Osteocyte (in vitro differentiated cells): ENCODE data around the gene TMEM200C. TPM values are rescaled to one million over a fixed set of nuclear protein-coding genes. Genes with fewer than 3 reads are reported as not detected.

Source experiments
- DNase-seq: peaks from one replicate; pipeline ENCODE4 v3.0.0; 2021; ENCODE audit warnings: mixed read lengths; ENCODE audit not compliant: unreplicated experiment; ENCODE audit errors: extremely low spot score
- H3K27ac Mint-ChIP-seq: one replicate; pipeline ENCODE4 v1.8.0; 2021; ENCODE audit warnings: mild to moderate bottlenecking, mixed read lengths; ENCODE audit not compliant: unreplicated experiment
- H3K27me3 Mint-ChIP-seq: one replicate; pipeline ENCODE4 v1.8.0; 2021; ENCODE audit warnings: mixed read lengths; ENCODE audit not compliant: unreplicated experiment
- H3K36me3 Mint-ChIP-seq: one replicate; pipeline ENCODE4 v1.8.0; 2021; ENCODE audit warnings: mixed read lengths; ENCODE audit not compliant: unreplicated experiment
- H3K4me1 Mint-ChIP-seq: one replicate; pipeline ENCODE4 v1.8.0; 2021; ENCODE audit warnings: mixed read lengths; ENCODE audit not compliant: unreplicated experiment
- H3K4me3 Mint-ChIP-seq: one replicate; pipeline ENCODE4 v1.8.0; 2021; ENCODE audit warnings: mild to moderate bottlenecking, moderate library complexity, mixed read lengths; ENCODE audit not compliant: unreplicated experiment
- H3K9me3 Mint-ChIP-seq: one replicate; pipeline ENCODE4 v1.8.0; 2021; ENCODE audit warnings: mixed read lengths; ENCODE audit not compliant: unreplicated experiment
- long read RNA-seq: library from polyadenylated mRNA; unstranded; transcript quantifications from one replicate; pipeline ENCODE4 v2.0.0, GENCODE V29; 2021
- total RNA-seq: library from RNA; stranded (reverse); gene quantifications from 2 replicates; pipeline ENCODE4 v1.2.1, GENCODE V29; 2021
- TF ChIP-seq, protein P1 (sequence below): fragments of 200-600 bp; sonication (generic); IDR thresholded peaks from 2 replicates; pipeline ENCODE4 v1.5.0; 2021; ENCODE audit warnings: antibody characterized with exemption, mild to moderate bottlenecking, moderate library complexity

The TMEM200C gene
- total RNA-seq: 1.6 and 2.1 TPM in 2 replicates
- long read RNA-seq, partial matches to known transcripts: 0 of 1 reads
- long read RNA-seq, other reads (novel, unspliced or antisense): 1 of 1 reads

DNA sequence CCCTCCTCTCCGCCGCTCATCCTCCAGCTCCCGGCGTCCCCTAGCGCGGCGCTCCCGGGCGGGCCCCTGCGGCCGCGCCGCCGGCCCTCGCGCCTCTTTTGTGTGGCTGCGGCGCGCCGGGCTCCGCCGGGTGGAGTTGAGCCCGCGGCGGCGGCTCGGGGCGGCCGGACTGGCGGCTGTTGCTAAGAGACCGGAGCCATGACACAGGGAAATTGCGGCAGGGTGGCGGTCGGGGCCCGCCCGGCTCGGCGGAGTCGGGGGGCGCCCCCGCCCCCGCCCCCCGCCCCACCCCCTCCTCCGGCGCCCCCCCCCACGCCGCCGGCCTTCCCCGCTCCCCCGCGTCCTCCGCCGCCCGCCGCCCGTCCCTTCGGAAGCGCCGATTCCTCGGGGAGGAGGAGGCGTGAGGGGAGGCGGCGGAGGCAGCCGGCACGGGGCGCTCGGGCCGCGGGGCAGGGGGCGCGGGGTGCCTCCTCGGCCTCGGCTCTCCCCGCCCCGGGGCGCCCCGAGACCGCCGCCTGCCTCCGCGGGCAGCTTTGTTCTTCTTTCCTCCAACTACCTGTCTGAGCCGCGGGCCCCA lies at the start of gene TMEM200C:
TSS of gene TMEM200C (minus strand) at position 224 of the 577 bp plus-strand sequence. CDS start 3,459 bp downstream, outside the sequence.
- peak within 1 kb of the TSS; percentile 74 for H3K4me3 Mint-ChIP-seq
- peak; percentile 85 for DNase-seq

DNA sequence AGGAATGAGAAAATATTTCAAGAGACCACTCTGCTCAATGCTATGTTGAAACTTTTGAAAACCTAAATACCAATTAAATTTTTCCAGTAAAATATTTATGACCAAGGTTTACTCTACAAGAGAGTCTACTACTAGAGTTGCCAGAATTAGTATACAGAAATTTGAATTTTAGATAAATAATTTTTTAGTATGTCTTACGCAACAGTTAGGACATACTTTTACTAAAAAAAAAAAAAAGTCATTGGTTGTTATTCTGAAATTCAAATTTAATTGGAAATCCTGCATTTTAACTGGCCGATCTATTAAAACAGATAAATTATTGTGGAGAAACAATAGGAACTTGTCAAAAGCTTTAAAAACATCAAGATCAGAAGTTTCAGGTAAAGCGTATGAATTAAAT lies 49.1 kb upstream of the TMEM200C start:
- Mint-ChIP-seq H3K27ac (no peak overlapping the region), H3K36me3 (no peaks in the 10 kb centered on the region), H3K4me3 (no peak overlapping the region), H3K4me1 (peaks cover 3% of the 10 kb centered on the region), H3K27me3 (peaks cover 16% of the 10 kb centered on the region), H3K9me3 (no peaks in the 10 kb centered on the region)
- TF ChIP-seq, protein P1, sequence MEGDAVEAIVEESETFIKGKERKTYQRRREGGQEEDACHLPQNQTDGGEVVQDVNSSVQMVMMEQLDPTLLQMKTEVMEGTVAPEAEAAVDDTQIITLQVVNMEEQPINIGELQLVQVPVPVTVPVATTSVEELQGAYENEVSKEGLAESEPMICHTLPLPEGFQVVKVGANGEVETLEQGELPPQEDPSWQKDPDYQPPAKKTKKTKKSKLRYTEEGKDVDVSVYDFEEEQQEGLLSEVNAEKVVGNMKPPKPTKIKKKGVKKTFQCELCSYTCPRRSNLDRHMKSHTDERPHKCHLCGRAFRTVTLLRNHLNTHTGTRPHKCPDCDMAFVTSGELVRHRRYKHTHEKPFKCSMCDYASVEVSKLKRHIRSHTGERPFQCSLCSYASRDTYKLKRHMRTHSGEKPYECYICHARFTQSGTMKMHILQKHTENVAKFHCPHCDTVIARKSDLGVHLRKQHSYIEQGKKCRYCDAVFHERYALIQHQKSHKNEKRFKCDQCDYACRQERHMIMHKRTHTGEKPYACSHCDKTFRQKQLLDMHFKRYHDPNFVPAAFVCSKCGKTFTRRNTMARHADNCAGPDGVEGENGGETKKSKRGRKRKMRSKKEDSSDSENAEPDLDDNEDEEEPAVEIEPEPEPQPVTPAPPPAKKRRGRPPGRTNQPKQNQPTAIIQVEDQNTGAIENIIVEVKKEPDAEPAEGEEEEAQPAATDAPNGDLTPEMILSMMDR: no peak
- DNase-seq: no peak

More for the DNA sequence above, at the start of gene TMEM200C:
- peak within 1 kb of the TSS; percentile 80 for H3K27ac Mint-ChIP-seq
- H3K36me3 Mint-ChIP-seq: no peaks in the 10 kb centered on the region
- no peaks in the 10 kb centered on the region for H3K9me3 Mint-ChIP-seq
- TF ChIP-seq, protein P1: no peak
- H3K4me1 Mint-ChIP-seq: peaks cover 20% of the 10 kb centered on the region
- peaks cover 39% of the 10 kb centered on the region for H3K27me3 Mint-ChIP-seq

DNA sequence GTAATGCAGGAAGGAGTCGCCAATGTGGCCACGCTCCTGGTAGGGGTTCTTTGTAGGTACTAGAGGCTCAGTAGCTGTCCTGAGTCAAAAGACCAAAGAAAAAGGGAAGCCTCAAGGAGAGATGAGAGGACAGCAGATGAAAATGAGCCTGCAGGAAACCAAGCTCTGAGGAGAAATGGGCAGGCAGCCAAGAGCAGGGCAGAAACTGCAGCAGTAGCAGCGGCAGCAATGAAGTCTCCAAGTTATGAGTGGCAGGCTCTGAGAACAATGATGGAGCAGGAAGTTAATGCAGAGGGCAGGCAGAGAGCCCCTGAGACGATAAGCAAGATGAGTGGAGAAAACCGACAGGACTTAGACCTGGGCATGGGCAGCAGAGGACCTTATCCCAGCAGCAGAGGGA lies 48.2 kb upstream of the TMEM200C start:
- no peaks in the 10 kb centered on the region for H3K4me1 Mint-ChIP-seq
- no peak overlapping the region for H3K4me3 Mint-ChIP-seq
- H3K9me3 Mint-ChIP-seq: no peaks in the 10 kb centered on the region
- peaks cover 16% of the 10 kb centered on the region for H3K27me3 Mint-ChIP-seq
- no peaks in the 10 kb centered on the region for H3K36me3 Mint-ChIP-seq
- no peak for DNase-seq
- TF ChIP-seq, protein P1: no peak
- H3K27ac Mint-ChIP-seq: no peak overlapping the region

DNA sequence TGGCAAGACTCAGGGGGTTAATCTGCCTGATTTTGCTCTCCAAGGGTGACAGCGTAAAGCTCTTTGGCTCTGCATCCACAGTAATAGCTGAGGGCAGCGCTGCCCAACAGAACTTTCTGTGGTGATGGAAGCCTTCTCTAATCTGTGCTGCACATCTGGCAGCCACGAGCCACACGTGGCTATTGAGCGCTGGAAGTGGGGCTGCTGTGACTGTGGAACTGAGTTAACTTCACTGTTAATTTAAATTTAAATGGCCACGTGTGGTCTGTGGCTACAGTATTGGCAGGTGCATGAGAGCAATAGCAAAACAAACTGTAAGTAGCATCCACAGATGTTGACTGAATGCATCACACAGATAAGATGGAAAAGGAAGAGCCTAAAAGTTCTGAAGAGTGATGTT lies 47.3 kb upstream of the TMEM200C start:
- H3K36me3 Mint-ChIP-seq: no peaks in the 10 kb centered on the region
- H3K9me3 Mint-ChIP-seq: no peaks in the 10 kb centered on the region
- no peak overlapping the region for H3K4me3 Mint-ChIP-seq
- TF ChIP-seq, protein P1: no peak
- no peak for DNase-seq
- H3K4me1 Mint-ChIP-seq: no peaks in the 10 kb centered on the region
- H3K27ac Mint-ChIP-seq: no peak overlapping the region
- peaks cover 15% of the 10 kb centered on the region for H3K27me3 Mint-ChIP-seq

DNA sequence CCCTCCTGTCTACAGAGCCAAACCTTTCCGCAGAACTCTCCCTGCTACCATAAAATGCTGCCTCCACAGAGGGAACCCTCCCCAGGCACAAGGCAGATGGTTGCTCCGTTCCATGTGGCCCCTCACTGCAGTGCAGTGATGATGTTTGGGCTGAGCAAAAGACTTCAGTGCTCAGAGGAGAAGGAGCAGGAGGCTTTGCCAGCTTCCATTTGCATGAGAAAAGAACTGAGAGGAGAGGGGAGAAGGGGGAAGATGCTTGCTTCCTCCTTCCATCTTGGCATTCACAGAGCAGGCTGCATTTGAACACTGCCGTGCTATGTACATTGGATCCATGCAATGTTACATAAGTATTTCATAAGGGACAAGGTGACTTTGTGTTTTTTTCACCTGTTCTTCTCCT lies 46.6 kb upstream of the TMEM200C start:
- no peaks in the 10 kb centered on the region for H3K4me1 Mint-ChIP-seq
- no peaks in the 10 kb centered on the region for H3K36me3 Mint-ChIP-seq
- DNase-seq: no peak
- no peaks in the 10 kb centered on the region for H3K9me3 Mint-ChIP-seq
- TF ChIP-seq, protein P1: no peak
- no peak overlapping the region for H3K27ac Mint-ChIP-seq
- no peak overlapping the region for H3K4me3 Mint-ChIP-seq
- peaks cover 14% of the 10 kb centered on the region for H3K27me3 Mint-ChIP-seq
